ENCODE results near the gene FHDC1.

- TF ChIP-seq, protein P1, sequence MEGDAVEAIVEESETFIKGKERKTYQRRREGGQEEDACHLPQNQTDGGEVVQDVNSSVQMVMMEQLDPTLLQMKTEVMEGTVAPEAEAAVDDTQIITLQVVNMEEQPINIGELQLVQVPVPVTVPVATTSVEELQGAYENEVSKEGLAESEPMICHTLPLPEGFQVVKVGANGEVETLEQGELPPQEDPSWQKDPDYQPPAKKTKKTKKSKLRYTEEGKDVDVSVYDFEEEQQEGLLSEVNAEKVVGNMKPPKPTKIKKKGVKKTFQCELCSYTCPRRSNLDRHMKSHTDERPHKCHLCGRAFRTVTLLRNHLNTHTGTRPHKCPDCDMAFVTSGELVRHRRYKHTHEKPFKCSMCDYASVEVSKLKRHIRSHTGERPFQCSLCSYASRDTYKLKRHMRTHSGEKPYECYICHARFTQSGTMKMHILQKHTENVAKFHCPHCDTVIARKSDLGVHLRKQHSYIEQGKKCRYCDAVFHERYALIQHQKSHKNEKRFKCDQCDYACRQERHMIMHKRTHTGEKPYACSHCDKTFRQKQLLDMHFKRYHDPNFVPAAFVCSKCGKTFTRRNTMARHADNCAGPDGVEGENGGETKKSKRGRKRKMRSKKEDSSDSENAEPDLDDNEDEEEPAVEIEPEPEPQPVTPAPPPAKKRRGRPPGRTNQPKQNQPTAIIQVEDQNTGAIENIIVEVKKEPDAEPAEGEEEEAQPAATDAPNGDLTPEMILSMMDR (IDR thresholded peaks at IDR 0.05): no peak
- no peak for TF ChIP-seq POLR2A (IDR thresholded peaks at IDR 0.05)
Observed at GRCh38 chr4:153028535-153028934, 92.4 kb downstream of the FHDC1 start.
